Fibroblast of lung (primary cell): ENCODE measurements around the gene MYLK. TPM values are rescaled to one million over a fixed set of nuclear protein-coding genes. Genes with fewer than 3 reads are reported as not detected.

Experiments used
- DNase-seq, 2 donors: peaks; one replicate each; pipeline versions ENCODE4 v3.0.0 to v3.0.0-alpha.2; 2010; ENCODE audit warnings: low read depth in 2 of 2
- H2AFZ ChIP-seq: 2 replicates; pipeline ENCODE4 v1.5.1; 2012; ENCODE audit warnings: low read length, control low read depth, inconsistent platforms
- H3K27ac ChIP-seq: 2 replicates; pipeline ENCODE4 v1.5.1; 2011; ENCODE audit warnings: low read length, control low read depth; ENCODE audit not compliant: insufficient read depth
- H3K27me3 ChIP-seq: 2 replicates; pipeline ENCODE4 v1.5.1; 2011; ENCODE audit warnings: mild to moderate bottlenecking, low read length; ENCODE audit not compliant: control insufficient read depth, insufficient read depth
- H3K36me3 ChIP-seq: 2 replicates; pipeline ENCODE4 v1.5.1; 2011; ENCODE audit warnings: low read length; ENCODE audit not compliant: control insufficient read depth, insufficient read depth
- H3K4me1 ChIP-seq: 2 replicates; pipeline ENCODE4 v1.5.1; 2011; ENCODE audit warnings: low read length; ENCODE audit not compliant: control insufficient read depth, insufficient read depth; ENCODE audit errors: extremely low read depth
- H3K4me2 ChIP-seq: 2 replicates; pipeline ENCODE4 v1.5.1; 2011; ENCODE audit warnings: low read length, control low read depth; ENCODE audit not compliant: insufficient read depth; ENCODE audit errors: extremely low read depth
- H3K4me3 ChIP-seq, 4 experiments: fragments of 200-600 bp in 1 of 4; sonication (generic) in 1 of 4; replicated peaks in 1 of 4; 2 replicates each; pipeline ENCODE4 v1.5.1; 2011 to 2016; ENCODE audit warnings: low read length in 4 of 4, low read depth in 3 of 4, mild to moderate bottlenecking in 3 of 4, control low read depth in 2 of 4, inconsistent platforms in 1 of 4, mixed read lengths in 1 of 4; ENCODE audit not compliant: insufficient read depth in 1 of 4; ENCODE audit errors: control extremely low read depth in 1 of 4
- H3K79me2 ChIP-seq: 2 replicates; pipeline ENCODE4 v1.5.1; 2012; ENCODE audit warnings: mild to moderate bottlenecking, low read length, inconsistent platforms; ENCODE audit not compliant: control insufficient read depth, insufficient read depth
- H3K9ac ChIP-seq: 2 replicates; pipeline ENCODE4 v1.5.1; 2011; ENCODE audit warnings: mild to moderate bottlenecking, low read length, control low read depth; ENCODE audit not compliant: insufficient read depth
- H3K9me3 ChIP-seq: 2 replicates; pipeline ENCODE4 v1.5.1; 2012; ENCODE audit warnings: low read depth, low read length; ENCODE audit not compliant: control insufficient read depth, insufficient read depth
- H4K20me1 ChIP-seq: 2 replicates; pipeline ENCODE4 v1.5.1; 2011; ENCODE audit warnings: low read length; ENCODE audit not compliant: control insufficient read depth, insufficient read depth; ENCODE audit errors: extremely low read depth
- EZH2 ChIP-seq: IDR thresholded peaks from 2 replicates; pipeline ENCODE4 v1.5.1; 2012; ENCODE audit warnings: low read length, control low read depth, mild to moderate bottlenecking; ENCODE audit errors: missing control alignments
- polyA plus RNA-seq, 2 donors: library from polyadenylated mRNA; depleted of rRNA in 1 of 2; stranded (reverse) in 1 of 2; unstranded in 1 of 2; fragments of >200 nt; gene quantifications; 2 replicates each; pipeline ENCODE4 v1.2.1, GENCODE V29; 2011 to 2012; ENCODE audit warnings: missing spikeins in 1 of 2
- total RNA-seq: library from RNA; depleted of rRNA; stranded (reverse); fragments of >200 nt; gene quantifications from 2 replicates; pipeline ENCODE4 v1.2.1, GENCODE V29; 2014
- TF ChIP-seq, protein P1 (sequence below), 2 donors: IDR thresholded peaks in 1 of 2; conservative IDR thresholded peaks in 1 of 2; 1 replicate in 1 of 2; 2 replicates in 1 of 2; pipeline ENCODE4 v1.5.1; 2011 to 2012; ENCODE audit warnings: low read length in 2 of 2, control low read depth in 1 of 2, inconsistent platforms in 1 of 2, low read depth in 1 of 2, mild to moderate bottlenecking in 1 of 2

Gene MYLK
- total and polyA plus RNA-seq, 2 donors (not counting 1 experiment from before 2014, with no cell fraction given), result 918 to 941 TPM

DNA sequence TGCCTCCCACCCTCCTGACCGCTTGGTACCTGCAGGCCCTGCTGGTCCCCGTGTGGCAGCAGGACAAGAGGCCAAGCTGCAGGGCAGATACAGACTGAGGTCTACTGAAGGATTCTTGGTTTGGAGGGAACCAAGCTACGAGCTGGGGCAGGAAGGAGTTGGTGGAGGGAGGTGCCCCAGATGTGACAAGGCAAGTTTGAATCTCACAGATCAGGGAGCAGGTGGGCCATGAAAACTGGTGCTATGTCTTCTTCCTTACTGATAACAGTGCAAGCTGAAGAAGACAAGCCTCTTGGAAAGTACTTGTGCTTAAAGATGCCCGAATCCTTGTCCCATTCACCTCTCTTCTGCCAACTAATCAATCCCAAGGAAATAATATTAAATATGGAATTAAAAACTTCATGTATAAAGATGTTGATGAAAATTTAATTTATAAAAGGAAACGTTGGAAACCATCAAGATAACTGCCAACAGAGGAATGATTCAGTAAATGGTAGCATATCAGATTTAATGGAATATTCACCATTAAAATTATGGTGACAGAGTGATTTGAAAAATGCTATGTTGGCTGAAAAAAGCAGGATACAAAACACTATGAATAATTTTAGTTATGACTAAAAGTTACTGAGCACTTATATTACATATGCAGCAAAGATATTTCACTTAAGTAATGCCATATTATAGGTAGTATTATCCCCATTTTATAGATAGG, 107.9 kb downstream of the MYLK start:
- DNase-seq, result no peak
- no peak for TF ChIP-seq EZH2
- TF ChIP-seq, protein P1, sequence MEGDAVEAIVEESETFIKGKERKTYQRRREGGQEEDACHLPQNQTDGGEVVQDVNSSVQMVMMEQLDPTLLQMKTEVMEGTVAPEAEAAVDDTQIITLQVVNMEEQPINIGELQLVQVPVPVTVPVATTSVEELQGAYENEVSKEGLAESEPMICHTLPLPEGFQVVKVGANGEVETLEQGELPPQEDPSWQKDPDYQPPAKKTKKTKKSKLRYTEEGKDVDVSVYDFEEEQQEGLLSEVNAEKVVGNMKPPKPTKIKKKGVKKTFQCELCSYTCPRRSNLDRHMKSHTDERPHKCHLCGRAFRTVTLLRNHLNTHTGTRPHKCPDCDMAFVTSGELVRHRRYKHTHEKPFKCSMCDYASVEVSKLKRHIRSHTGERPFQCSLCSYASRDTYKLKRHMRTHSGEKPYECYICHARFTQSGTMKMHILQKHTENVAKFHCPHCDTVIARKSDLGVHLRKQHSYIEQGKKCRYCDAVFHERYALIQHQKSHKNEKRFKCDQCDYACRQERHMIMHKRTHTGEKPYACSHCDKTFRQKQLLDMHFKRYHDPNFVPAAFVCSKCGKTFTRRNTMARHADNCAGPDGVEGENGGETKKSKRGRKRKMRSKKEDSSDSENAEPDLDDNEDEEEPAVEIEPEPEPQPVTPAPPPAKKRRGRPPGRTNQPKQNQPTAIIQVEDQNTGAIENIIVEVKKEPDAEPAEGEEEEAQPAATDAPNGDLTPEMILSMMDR (conservative IDR thresholded peaks at IDR 0.05 in 1 of 2, IDR thresholded peaks at IDR 0.05 in 1 of 2; ENCODE audit: low read depth in 1 of 2, low read length in 2 of 2), result no peak
- Histone ChIP-seq H3K9me3 (no peaks in the 10 kb centered on the region), H3K36me3 (peaks cover 20% of the 10 kb centered on the region), H3K27ac (no peak overlapping the region), H3K4me2 (no peak overlapping the region), H3K4me3 (no peak overlapping the region), H3K79me2 (peaks cover 35% of the 10 kb centered on the region), H3K9ac (no peak overlapping the region), H3K4me1 (peaks cover 40% of the 10 kb centered on the region), H2AFZ (no peak overlapping the region), H4K20me1 (no peaks in the 10 kb centered on the region), H3K27me3 (no peaks in the 10 kb centered on the region)

DNA sequence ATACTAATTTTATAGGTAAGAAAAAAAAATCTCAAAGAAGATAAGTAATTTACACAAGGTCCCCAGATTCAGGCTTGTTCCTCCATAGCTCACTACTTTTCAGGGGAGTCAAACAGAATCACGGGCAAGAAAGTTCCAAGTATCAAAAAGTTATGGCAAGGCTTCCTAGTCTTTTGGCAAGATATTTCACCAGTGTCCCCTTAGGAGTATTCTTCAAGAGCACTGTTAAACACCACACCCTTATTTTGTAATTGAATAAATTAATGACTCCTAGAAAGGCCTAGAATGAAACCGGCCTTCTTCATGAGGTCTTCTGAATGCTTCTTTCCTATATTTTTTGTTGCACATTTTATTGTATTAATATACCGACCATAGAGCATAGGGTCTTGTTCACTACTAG, 109.7 kb downstream of the MYLK start:
- H3K4me3 ChIP-seq, result no peak overlapping the region
- H3K4me2 ChIP-seq, result peak overlapping the region; percentile 63
- H3K27me3 ChIP-seq, result no peaks in the 10 kb centered on the region
- H3K36me3 ChIP-seq, result peaks cover 15% of the 10 kb centered on the region
- no peak for TF ChIP-seq EZH2
- TF ChIP-seq, protein P1 (conservative IDR thresholded peaks at IDR 0.05 in 1 of 2, IDR thresholded peaks at IDR 0.05 in 1 of 2; ENCODE audit: low read depth in 1 of 2, low read length in 2 of 2), result no peak
- H4K20me1 ChIP-seq, result no peaks in the 10 kb centered on the region
- H2AFZ ChIP-seq, result no peak overlapping the region
- H3K9me3 ChIP-seq, result no peaks in the 10 kb centered on the region
- no peak for DNase-seq
- peaks cover 29% of the 10 kb centered on the region for H3K4me1 ChIP-seq
- no peak overlapping the region for H3K9ac ChIP-seq
- H3K79me2 ChIP-seq, result peaks cover 25% of the 10 kb centered on the region
- H3K27ac ChIP-seq, result peak overlapping the region; percentile 69

DNA sequence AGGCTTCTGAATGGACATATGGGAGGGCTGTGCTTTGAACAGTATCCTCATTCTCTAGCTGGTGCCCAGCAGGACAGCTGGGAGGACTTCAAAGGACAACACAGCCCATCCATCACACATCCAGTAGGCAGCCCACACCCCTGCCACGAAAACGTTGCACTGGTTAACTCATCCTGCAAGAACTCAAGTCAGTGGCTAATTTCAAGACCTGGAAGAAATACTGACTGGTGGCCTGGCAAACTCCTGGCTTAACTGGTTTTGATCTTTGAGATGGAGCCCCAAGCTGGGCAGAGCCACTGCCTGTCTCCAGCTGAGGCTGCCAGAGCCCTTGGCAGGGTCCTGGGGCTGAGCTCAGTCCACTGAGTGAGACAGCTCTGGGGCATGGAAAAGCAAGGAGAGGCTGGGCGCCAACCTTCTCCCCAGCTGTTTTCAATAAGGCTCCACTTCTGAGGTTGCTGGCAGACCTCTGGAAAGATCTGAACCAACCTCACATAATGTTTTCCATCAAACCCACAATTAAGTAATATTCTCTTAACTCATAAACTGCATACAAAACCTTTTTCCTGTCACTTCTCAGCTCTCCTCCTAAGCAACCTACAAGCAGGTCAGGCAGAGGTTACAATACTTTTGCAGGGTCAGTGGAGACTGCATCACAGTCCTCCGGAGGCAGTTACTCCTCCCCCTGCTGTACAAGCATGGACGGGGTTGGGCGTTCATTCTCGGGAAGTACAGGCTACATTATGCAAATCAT, 110.3 kb downstream of the MYLK start:
- peaks cover 19% of the 10 kb centered on the region for H3K79me2 ChIP-seq
- H3K9ac ChIP-seq, result no peak overlapping the region
- H2AFZ ChIP-seq, result no peak overlapping the region
- TF ChIP-seq, protein P1 (conservative IDR thresholded peaks at IDR 0.05 in 1 of 2, IDR thresholded peaks at IDR 0.05 in 1 of 2; ENCODE audit: low read depth in 1 of 2, low read length in 2 of 2), result no peak
- no peak for TF ChIP-seq EZH2
- DNase-seq, result peak; percentile 82 to 97
- no peak overlapping the region for H3K4me3 ChIP-seq
- H3K36me3 ChIP-seq, result peaks cover 12% of the 10 kb centered on the region
- peak overlapping the region; percentile 47 for H3K4me2 ChIP-seq
- no peaks in the 10 kb centered on the region for H3K9me3 ChIP-seq
- peaks cover 29% of the 10 kb centered on the region for H3K4me1 ChIP-seq
- H3K27ac ChIP-seq, result peak overlapping the region; percentile 69
- no peaks in the 10 kb centered on the region for H4K20me1 ChIP-seq
- H3K27me3 ChIP-seq, result no peaks in the 10 kb centered on the region
